Nephron (organoid): ENCODE measurements around the gene CLN6.

Experiments
- H3K27ac Mint-ChIP-seq, 3 experiments: 2 replicates each; pipeline ENCODE4 v1.8.0; 2020; ENCODE audit warnings: mixed read lengths in 3 of 3, mild to moderate bottlenecking in 2 of 3, moderate library complexity in 1 of 3
- H3K27me3 Mint-ChIP-seq: 2 replicates; pipeline ENCODE4 v1.8.0; 2021; ENCODE audit warnings: low read depth, mild to moderate bottlenecking, moderate library complexity, mixed read lengths
- H3K36me3 Mint-ChIP-seq: 2 replicates; pipeline ENCODE4 v1.8.0; 2020; ENCODE audit warnings: low read depth, mixed read lengths
- H3K4me1 Mint-ChIP-seq: 2 replicates; pipeline ENCODE4 v1.8.0; 2020; ENCODE audit warnings: mixed read lengths
- H3K4me3 Mint-ChIP-seq, 3 experiments: 2 replicates each; pipeline ENCODE4 v1.8.0; 2020; ENCODE audit warnings: mild to moderate bottlenecking in 3 of 3, mixed read lengths in 3 of 3, moderate library complexity in 2 of 3
- H3K9me3 Mint-ChIP-seq: 2 replicates; pipeline ENCODE4 v1.8.0; 2020; ENCODE audit warnings: mixed read lengths
- TF ChIP-seq, protein P1 (sequence below), 3 experiments: fragments of 200-600 bp; sonication (generic); IDR thresholded peaks; one replicate each; pipeline ENCODE4 v1.5.0; 2021; ENCODE audit warnings: antibody characterized with exemption in 3 of 3; ENCODE audit not compliant: unreplicated experiment in 3 of 3

The CLN6 gene

DNA sequence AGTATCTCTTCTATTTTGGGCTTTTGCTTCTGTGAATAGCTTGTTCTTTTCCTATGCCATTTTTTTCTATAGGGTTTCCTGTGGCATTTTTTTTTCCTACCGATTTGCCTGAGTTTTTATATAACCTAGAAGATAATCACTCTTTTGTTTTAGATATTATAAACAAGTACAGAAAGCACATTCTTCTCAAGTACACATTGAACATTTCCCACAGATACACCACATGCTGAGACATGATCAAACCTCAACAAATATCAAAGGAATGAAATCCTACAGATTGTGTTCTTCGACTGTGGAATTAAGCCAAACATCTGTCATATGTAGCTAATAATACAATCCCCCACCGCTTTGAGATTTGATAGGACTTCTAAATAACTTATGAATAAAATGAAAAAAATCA is 38.9 kb upstream of the CLN6 start:
- H3K36me3 Mint-ChIP-seq = no peaks in the 10 kb centered on the region
- no peak overlapping the region for H3K4me3 Mint-ChIP-seq
- peaks cover 21% of the 10 kb centered on the region for H3K4me1 Mint-ChIP-seq
- peaks cover 10% of the 10 kb centered on the region for H3K27me3 Mint-ChIP-seq
- H3K9me3 Mint-ChIP-seq = no peaks in the 10 kb centered on the region
- H3K27ac Mint-ChIP-seq = no peak overlapping the region
- TF ChIP-seq, protein P1, sequence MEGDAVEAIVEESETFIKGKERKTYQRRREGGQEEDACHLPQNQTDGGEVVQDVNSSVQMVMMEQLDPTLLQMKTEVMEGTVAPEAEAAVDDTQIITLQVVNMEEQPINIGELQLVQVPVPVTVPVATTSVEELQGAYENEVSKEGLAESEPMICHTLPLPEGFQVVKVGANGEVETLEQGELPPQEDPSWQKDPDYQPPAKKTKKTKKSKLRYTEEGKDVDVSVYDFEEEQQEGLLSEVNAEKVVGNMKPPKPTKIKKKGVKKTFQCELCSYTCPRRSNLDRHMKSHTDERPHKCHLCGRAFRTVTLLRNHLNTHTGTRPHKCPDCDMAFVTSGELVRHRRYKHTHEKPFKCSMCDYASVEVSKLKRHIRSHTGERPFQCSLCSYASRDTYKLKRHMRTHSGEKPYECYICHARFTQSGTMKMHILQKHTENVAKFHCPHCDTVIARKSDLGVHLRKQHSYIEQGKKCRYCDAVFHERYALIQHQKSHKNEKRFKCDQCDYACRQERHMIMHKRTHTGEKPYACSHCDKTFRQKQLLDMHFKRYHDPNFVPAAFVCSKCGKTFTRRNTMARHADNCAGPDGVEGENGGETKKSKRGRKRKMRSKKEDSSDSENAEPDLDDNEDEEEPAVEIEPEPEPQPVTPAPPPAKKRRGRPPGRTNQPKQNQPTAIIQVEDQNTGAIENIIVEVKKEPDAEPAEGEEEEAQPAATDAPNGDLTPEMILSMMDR (IDR thresholded peaks at IDR 0.05; ENCODE audit: unreplicated experiment in 3 of 3) = no peak

DNA sequence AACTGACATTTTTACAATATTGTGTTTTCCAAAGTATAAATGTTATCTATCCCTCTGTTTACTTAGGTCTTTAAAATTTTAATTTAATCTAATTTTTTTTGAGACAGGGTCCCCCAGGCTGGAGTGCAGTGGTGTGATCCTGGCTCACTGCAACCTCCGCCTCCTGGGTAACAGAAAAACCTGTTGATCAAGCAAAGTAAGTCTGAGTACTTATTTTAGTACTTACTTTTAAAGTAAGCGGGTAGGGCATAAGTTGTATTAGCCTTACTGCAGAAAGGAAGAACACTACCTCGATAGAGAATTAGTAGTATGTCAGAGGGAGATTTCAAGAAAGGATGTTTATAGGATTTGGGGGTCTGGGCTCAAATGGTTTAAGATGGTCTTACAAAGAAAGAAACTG is 36.1 kb upstream of the CLN6 start:
- H3K27me3 Mint-ChIP-seq = peaks cover 10% of the 10 kb centered on the region

DNA sequence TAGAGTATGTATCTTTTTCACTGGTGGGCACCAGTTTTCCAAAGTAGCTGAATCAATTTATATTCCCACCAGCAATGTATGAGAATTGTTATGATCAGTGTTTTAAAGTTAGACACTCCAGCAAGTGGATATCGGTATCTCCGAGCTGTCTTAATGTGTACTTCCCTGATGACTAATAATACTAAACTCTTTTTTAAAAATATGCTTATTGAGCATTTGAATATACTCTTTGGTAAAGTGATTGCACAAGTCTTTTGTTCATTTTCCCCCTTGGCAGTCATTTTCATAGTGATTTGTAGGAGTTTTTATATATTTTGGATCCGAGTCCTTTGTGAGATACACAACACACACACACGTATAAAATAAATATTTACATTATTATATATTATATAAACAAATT is 35.6 kb upstream of the CLN6 start:
- Mint-ChIP-seq H3K9me3 (no peaks in the 10 kb centered on the region), H3K36me3 (no peaks in the 10 kb centered on the region), H3K27ac (no peak overlapping the region), H3K27me3 (peaks cover 10% of the 10 kb centered on the region), H3K4me1 (no peaks in the 10 kb centered on the region), H3K4me3 (no peak overlapping the region)
- TF ChIP-seq, protein P1 (IDR thresholded peaks at IDR 0.05; ENCODE audit: unreplicated experiment in 3 of 3) = no peak

More for the DNA sequence above, 36.1 kb upstream of the CLN6 start:
- TF ChIP-seq, protein P1 (IDR thresholded peaks at IDR 0.05; ENCODE audit: unreplicated experiment in 3 of 3) = no peak
- H3K9me3 Mint-ChIP-seq = no peaks in the 10 kb centered on the region
- H3K27ac Mint-ChIP-seq = no peak overlapping the region
- no peaks in the 10 kb centered on the region for H3K36me3 Mint-ChIP-seq
- no peaks in the 10 kb centered on the region for H3K4me1 Mint-ChIP-seq
- no peak overlapping the region for H3K4me3 Mint-ChIP-seq

DNA sequence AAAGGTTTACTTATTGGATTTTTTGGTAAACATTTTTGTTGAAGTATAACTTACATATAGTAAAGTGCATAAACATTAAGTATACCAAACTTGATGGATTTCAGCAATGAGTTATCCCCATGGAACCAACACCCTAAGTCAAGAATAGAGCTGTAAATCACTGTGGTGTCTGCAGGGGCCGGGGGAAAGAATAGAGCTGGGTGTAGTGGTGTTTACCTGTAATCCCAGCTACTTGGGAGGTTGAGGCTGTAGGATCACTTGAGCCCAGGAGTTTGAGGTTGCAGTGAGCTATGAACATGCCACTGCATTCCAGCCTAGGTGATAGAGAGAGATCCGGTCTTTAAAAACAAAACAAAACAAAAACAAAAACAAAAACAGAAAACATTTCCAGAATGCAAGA is 34.8 kb upstream of the CLN6 start:
- peaks cover 10% of the 10 kb centered on the region for H3K27me3 Mint-ChIP-seq
- TF ChIP-seq, protein P1 (IDR thresholded peaks at IDR 0.05; ENCODE audit: unreplicated experiment in 3 of 3) = no peak
- H3K27ac Mint-ChIP-seq = no peak overlapping the region
- no peaks in the 10 kb centered on the region for H3K9me3 Mint-ChIP-seq
- H3K4me1 Mint-ChIP-seq = no peaks in the 10 kb centered on the region
- no peaks in the 10 kb centered on the region for H3K36me3 Mint-ChIP-seq
- H3K4me3 Mint-ChIP-seq = no peak overlapping the region

DNA sequence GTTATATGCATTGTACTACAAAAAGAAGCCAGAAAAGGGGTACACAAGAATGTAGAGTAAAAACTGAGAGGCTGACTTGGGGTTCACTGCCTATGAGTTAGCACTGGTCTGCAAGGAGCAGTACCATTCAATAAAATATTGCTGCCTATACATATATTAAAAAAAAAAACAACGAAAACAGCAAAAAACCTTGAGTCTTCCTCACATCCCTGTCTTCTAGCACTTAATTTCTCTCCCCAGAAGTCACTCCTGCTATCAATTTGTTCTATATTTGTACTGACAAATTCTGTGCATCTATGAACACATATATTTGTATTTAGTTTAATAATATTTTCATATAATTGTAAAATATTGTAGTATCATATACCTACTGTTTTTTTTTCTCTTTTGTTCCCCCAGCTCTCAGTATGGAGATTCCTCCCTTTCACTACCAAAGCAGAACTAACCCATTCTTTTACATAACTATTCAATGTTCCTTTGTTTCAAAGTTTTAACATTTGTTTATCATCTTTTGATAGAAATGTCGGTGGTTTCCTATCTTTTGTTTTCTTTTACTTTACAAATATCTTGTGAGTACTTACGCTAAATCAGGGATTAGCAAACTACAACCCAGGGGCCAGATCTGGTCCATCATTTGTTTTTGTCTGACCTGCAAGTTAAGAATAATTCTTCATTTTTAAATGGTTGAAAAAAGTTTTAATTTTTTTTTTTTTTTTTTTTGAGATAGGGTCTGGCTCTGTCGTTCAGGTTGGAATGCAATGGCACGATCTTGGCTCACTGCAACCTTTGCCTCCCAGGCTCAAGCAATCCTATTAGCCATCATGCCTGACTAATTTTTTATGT is 33.2 kb upstream of the CLN6 start:
- Mint-ChIP-seq H3K27me3 (peaks cover 10% of the 10 kb centered on the region), H3K27ac (no peak overlapping the region), H3K4me1 (no peaks in the 10 kb centered on the region), H3K36me3 (no peaks in the 10 kb centered on the region), H3K4me3 (no peak overlapping the region), H3K9me3 (no peaks in the 10 kb centered on the region)
- TF ChIP-seq, protein P1 (IDR thresholded peaks at IDR 0.05; ENCODE audit: unreplicated experiment in 3 of 3) = no peak

DNA sequence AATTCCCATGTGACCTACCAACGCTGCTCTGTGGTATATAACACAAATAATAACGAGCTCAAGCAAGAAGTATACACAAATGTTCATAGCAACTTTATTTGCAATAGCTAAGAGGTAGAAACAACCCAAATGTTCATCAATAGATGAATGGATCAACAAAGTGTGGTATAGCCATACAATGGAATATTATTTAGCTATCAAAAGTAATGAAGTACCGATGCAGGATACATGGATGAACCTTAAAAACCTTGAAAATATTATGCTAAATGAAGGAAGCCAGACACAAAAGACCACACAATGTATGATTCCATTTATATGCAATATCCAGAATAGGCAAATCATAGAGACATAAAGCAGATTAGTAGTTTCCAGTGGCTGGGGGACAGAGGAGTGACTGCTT is 32.5 kb upstream of the CLN6 start:
- H3K27me3 Mint-ChIP-seq = peaks cover 10% of the 10 kb centered on the region
- H3K9me3 Mint-ChIP-seq = no peaks in the 10 kb centered on the region
- no peak overlapping the region for H3K27ac Mint-ChIP-seq
- no peaks in the 10 kb centered on the region for H3K4me1 Mint-ChIP-seq
- TF ChIP-seq, protein P1 (IDR thresholded peaks at IDR 0.05; ENCODE audit: unreplicated experiment in 3 of 3) = no peak
- no peaks in the 10 kb centered on the region for H3K36me3 Mint-ChIP-seq
- no peak overlapping the region for H3K4me3 Mint-ChIP-seq
